GM10266 (cell line): ENCODE results near the gene F13B.

Source experiments
- DNase-seq: peaks from one replicate; pipeline ENCODE4 v3.0.0; 2012; ENCODE audit errors: extremely low spot score
- TF ChIP-seq, protein P1 (sequence below): IDR thresholded peaks from 2 replicates; pipeline ENCODE4 v1.5.1; 2012; ENCODE audit warnings: mild to moderate bottlenecking, low read depth; ENCODE audit not compliant: control insufficient read depth, insufficient read depth; ENCODE audit errors: missing control alignments

F13B gene, protein sequence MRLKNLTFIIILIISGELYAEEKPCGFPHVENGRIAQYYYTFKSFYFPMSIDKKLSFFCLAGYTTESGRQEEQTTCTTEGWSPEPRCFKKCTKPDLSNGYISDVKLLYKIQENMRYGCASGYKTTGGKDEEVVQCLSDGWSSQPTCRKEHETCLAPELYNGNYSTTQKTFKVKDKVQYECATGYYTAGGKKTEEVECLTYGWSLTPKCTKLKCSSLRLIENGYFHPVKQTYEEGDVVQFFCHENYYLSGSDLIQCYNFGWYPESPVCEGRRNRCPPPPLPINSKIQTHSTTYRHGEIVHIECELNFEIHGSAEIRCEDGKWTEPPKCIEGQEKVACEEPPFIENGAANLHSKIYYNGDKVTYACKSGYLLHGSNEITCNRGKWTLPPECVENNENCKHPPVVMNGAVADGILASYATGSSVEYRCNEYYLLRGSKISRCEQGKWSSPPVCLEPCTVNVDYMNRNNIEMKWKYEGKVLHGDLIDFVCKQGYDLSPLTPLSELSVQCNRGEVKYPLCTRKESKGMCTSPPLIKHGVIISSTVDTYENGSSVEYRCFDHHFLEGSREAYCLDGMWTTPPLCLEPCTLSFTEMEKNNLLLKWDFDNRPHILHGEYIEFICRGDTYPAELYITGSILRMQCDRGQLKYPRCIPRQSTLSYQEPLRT

DNA sequence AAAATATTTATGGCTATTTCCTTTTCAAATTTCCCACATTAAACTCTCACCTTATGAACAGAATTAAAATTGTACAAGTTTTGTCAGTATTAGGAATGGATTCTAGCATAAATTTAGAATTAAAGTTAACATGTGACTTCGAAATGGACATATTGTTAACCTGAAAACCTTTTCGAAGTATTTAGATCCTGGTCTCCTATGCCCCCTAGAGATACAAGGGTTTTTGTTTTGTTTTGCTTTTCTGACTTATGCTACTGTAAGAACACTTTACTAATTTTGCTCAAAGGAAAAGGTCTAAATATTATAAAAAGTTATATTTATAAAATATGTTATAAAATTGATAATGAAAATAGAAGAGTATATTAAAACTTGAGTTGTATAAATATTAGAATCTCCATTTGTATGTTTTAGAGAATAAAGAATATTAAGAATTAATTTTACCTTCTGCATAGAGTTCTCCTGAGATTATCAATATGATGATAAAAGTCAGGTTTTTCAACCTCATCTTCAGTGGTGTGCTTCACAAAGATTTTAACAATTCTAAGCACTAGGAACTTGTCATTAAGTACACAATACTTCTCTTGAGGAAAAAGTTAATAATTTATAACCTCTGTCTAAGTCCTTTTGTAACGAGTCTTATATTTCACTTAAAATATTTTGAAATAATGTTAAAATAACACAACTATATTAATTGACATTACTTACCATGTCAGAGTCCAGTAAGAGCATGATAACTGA is at the start of gene F13B:
Gene F13B (minus strand): TSS at position 542 of the 738 bp plus-strand sequence. CDS start 37 bp downstream, at position 505.
- TF ChIP-seq, protein P1, sequence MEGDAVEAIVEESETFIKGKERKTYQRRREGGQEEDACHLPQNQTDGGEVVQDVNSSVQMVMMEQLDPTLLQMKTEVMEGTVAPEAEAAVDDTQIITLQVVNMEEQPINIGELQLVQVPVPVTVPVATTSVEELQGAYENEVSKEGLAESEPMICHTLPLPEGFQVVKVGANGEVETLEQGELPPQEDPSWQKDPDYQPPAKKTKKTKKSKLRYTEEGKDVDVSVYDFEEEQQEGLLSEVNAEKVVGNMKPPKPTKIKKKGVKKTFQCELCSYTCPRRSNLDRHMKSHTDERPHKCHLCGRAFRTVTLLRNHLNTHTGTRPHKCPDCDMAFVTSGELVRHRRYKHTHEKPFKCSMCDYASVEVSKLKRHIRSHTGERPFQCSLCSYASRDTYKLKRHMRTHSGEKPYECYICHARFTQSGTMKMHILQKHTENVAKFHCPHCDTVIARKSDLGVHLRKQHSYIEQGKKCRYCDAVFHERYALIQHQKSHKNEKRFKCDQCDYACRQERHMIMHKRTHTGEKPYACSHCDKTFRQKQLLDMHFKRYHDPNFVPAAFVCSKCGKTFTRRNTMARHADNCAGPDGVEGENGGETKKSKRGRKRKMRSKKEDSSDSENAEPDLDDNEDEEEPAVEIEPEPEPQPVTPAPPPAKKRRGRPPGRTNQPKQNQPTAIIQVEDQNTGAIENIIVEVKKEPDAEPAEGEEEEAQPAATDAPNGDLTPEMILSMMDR: no peak
- no peak for DNase-seq

DNA sequence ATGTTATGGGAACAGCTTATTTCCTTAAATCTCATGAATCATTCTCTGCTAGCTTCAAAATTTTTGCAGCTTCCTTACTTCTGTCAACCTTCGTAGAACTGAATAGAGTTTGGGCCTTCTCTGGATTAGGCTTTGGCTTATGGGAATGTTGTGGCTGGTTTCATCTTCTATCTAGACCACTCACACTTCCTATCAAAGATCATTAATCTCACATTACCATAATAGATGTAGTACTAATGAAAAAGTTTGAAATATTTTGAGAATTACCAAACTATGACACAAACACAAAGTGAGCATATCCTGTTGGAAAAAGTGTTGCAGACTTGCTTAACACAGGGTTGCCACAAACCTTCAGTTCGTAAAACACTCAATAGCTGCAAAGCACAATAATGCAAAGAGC is 49.1 kb upstream of the F13B start:
- TF ChIP-seq, protein P1: no peak
- no peak for DNase-seq

DNA sequence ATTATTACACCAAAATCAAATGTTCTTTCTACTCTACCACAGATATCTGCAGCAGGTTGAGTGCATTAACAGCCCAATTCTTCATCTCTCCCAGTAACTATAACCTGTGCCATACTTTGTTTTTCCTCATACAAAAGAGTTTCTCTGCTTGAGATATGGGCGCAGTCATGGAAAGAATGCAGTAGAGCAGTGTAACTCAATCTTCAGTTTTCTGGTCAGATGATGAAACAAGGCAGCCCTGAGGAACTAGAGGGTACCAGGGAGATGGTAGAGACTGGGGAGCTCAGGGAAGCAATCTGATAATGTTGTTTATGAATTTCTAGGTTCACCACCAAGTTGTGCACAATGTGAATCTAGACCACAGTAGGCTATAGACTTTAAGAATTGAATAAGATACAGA is 39.8 kb upstream of the F13B start:
- TF ChIP-seq, protein P1: no peak
- DNase-seq: no peak

DNA sequence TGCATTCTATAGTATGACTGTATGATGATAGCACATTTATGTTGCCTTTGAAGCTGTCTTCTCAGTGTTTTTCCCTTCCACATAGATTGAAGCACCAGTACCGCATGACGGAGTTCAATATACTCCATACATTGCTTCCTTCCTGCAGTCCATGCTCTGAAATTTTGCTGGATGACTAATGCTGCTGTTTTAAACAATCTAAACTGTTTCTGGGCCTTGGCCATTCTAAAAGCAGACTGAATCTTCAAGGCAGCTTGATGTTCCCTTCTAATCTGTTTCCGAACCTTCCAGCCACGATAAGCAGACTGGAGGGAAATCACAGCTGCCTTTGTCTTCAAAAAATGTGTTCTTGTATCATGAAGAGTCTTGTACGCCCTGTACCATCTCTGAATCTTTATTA is 36.2 kb upstream of the F13B start:
- TF ChIP-seq, protein P1: no peak

DNA sequence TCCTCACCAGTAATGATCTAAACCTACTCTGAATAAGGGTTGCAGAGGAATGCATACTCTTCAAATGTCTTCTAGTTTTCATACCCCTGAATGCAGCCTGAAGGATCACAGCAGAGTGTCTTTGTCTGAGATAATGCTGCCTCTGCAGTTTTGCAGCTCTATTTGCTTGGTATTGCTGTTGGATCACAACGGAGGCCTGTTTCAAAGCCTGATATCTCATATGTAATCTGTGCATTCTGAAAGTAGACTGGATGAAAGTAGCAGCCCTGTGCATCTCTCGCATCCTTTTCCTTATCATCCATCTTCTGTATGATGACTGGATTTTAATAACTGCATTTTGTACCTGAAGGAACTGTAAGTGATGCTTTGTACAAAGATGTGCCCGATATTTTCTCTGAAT is 34.9 kb upstream of the F13B start:
- TF ChIP-seq, protein P1: no peak

More for the DNA sequence above, 36.2 kb upstream of the F13B start:
- no peak for DNase-seq

DNA sequence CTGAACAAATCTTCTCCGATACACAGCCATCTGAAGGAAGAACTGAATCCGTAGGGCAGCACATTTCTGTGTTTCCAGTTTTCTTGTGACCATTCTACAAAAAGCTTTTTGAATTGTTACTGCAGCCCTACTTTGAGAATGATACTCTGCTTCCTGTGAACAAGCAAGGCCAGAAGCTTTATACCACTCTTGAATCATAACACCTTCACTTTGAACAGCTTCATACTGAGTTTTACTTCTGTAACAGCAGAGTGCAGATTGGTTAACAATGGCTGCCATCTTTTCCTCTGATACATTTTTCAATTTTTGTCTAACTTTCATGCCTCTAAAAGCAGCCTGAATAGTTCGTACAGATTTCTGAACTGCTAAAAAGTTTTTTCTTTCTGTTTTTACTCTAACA is 33.6 kb upstream of the F13B start:
- TF ChIP-seq, protein P1: no peak
- DNase-seq: no peak

More for the DNA sequence above, 34.9 kb upstream of the F13B start:
- no peak for DNase-seq
